Keratinocyte (primary cell): ENCODE results near the gene NKX6-1. TPM values are rescaled to one million over a fixed set of nuclear protein-coding genes. Genes with fewer than 3 reads are reported as not detected.

Experiments
- DNase-seq: peaks from one replicate; pipeline ENCODE4 v3.0.0-alpha.2; 2011; ENCODE audit warnings: low read depth, missing footprints, low spot score
- FAIRE-seq: peaks from 2 replicates; lab custom pipeline; 2011; peaks lifted over from hg19 to GRCh38; lab: Jason Lieb, UNC
- H2AFZ ChIP-seq: 2 replicates; pipeline ENCODE4 v1.6.0; 2012; ENCODE audit warnings: low read length, control low read depth, inconsistent platforms; ENCODE audit not compliant: control insufficient read depth
- H3K27ac ChIP-seq: 2 replicates; pipeline ENCODE4 v1.5.1; 2011; ENCODE audit warnings: low read length; ENCODE audit not compliant: control insufficient read depth, insufficient read depth
- H3K27me3 ChIP-seq: 3 replicates; pipeline ENCODE4 v1.6.0; 2011; ENCODE audit warnings: low read length; ENCODE audit not compliant: control insufficient read depth, insufficient read depth; ENCODE audit errors: extremely low read depth
- H3K36me3 ChIP-seq, 2 experiments: 2 replicates in 1 of 2; 3 replicates in 1 of 2; pipeline ENCODE4 v1.5.1; 2011; ENCODE audit warnings: low read length in 2 of 2, mild to moderate bottlenecking in 1 of 2; ENCODE audit not compliant: control insufficient read depth in 2 of 2, insufficient read depth in 2 of 2; ENCODE audit errors: extremely low read depth in 1 of 2
- H3K4me1 ChIP-seq: 3 replicates; pipeline ENCODE4 v1.5.1; 2011; ENCODE audit warnings: low read length; ENCODE audit not compliant: control insufficient read depth, insufficient read depth; ENCODE audit errors: extremely low read depth
- H3K4me2 ChIP-seq: 3 replicates; pipeline ENCODE4 v1.6.0; 2011; ENCODE audit warnings: low read depth, low read length; ENCODE audit not compliant: control insufficient read depth, insufficient read depth; ENCODE audit errors: extremely low read depth
- H3K4me3 ChIP-seq, 3 experiments: fragments of 200-600 bp in 1 of 3; sonication (generic) in 1 of 3; 2 replicates in 2 of 3; 3 replicates in 1 of 3; pipeline ENCODE4 v1.5.1; 2011 to 2016; ENCODE audit warnings: low read length in 3 of 3, mild to moderate bottlenecking in 3 of 3, control low read depth in 2 of 3, inconsistent platforms in 1 of 3, low read depth in 1 of 3, mixed read lengths in 1 of 3, mixed run types in 1 of 3, moderate library complexity in 1 of 3; ENCODE audit not compliant: control insufficient read depth in 2 of 3, insufficient read depth in 2 of 3; ENCODE audit errors: extremely low read depth in 1 of 3
- H3K79me2 ChIP-seq: 2 replicates; pipeline ENCODE4 v1.6.0; 2012; ENCODE audit warnings: low read length; ENCODE audit not compliant: control insufficient read depth, insufficient read depth
- H3K9ac ChIP-seq: 3 replicates; pipeline ENCODE4 v1.6.0; 2011; ENCODE audit warnings: low read length; ENCODE audit not compliant: control insufficient read depth, insufficient read depth; ENCODE audit errors: extremely low read depth
- H3K9me1 ChIP-seq: 3 replicates; pipeline ENCODE4 v1.6.0; 2011; ENCODE audit warnings: low read length; ENCODE audit not compliant: control insufficient read depth, insufficient read depth; ENCODE audit errors: extremely low read depth
- H3K9me3 ChIP-seq: 2 replicates; pipeline ENCODE4 v1.5.1; 2012; ENCODE audit warnings: low read depth, low read length; ENCODE audit not compliant: control insufficient read depth
- H4K20me1 ChIP-seq: 3 replicates; pipeline ENCODE4 v1.6.0; 2011; ENCODE audit warnings: low read length; ENCODE audit not compliant: control insufficient read depth, insufficient read depth; ENCODE audit errors: extremely low read depth
- EZH2 ChIP-seq: IDR thresholded peaks from one replicate; pipeline ENCODE4 v1.6.1; 2012; ENCODE audit warnings: inconsistent platforms, mild to moderate bottlenecking, low read length, moderate library complexity
- dilution Hi-C: fragments of 300-500 bp; cut with MboI; formaldehyde crosslinking; loops from one replicate; pipeline ENCODE4 v1.7.0; 2020; ENCODE audit warnings: low sequenced_read_pairs; ENCODE audit not compliant: extremely low pct_ligation_motif_present
- polyA plus RNA-seq, 5 experiments: library from polyadenylated mRNA; depleted of rRNA in 3 of 5; stranded (reverse) in 3 of 5; stranded (forward) in 1 of 5; unstranded in 1 of 5; fragments of >200 nt; gene quantifications; 1 replicate in 1 of 5; 2 replicates in 3 of 5; 3 replicates in 1 of 5; pipeline versions ENCODE4 v1.2.1 to v1.2.3, GENCODE V29; 2011 to 2012; ENCODE audit warnings: missing spikeins in 2 of 5, low read depth in 1 of 5, low replicate concordance in 1 of 5
- small RNA-seq, 3 experiments: library from RNA; depleted of rRNA; stranded (forward); fragments of <200 nt; gene quantifications; one replicate each; pipeline ENCODE3, GENCODE V24; 2012; ENCODE audit warnings: low read depth in 3 of 3, low replicate concordance in 1 of 3; ENCODE audit not compliant: insufficient read length in 3 of 3
- TF ChIP-seq, protein P1 (sequence below), 3 experiments: IDR thresholded peaks in 1 of 3; conservative IDR thresholded peaks in 1 of 3; optimal IDR thresholded peaks in 1 of 3; 2 replicates in 2 of 3; 3 replicates in 1 of 3; pipeline versions ENCODE3 to v1.5.1; 2011; ENCODE audit warnings: low read length in 3 of 3, mild to moderate bottlenecking in 3 of 3, moderate library complexity in 2 of 3, control low read depth in 1 of 3, inconsistent platforms in 1 of 3; ENCODE audit not compliant: insufficient read depth in 2 of 3; ENCODE audit errors: extremely low read depth in 1 of 3

Gene NKX6-1
- polyA plus RNA-seq, 1 donor (not counting 4 experiments of a cell fraction or from before 2014, with no cell fraction given): not detected

DNA sequence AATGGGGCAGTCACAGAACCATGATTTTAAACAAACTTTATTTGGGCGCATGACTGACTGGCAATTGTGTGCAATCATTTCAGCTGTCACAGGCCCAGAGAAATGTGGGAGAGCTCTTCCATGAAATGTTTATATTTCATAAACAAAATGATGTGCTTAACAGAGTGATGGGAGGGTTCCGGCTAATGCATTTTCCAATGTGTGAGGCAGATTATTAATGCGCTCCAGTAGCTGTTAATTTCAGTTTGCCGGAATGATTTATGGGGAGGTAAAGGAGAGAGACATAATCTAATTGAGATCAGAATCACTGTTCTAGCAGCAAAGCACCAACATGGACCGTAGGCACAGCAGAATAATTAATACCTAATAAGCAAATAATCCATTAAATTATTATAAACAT, 55.6 kb downstream of the NKX6-1 start:
- no peaks in the 10 kb centered on the region for H3K36me3 ChIP-seq
- H3K79me2 ChIP-seq: no peaks in the 10 kb centered on the region
- no peak overlapping the region for H3K27ac ChIP-seq
- no peaks in the 10 kb centered on the region for H3K9me1 ChIP-seq
- no peak overlapping the region for H3K4me3 ChIP-seq
- H3K9me3 ChIP-seq: no peaks in the 10 kb centered on the region
- dilution Hi-C loops: no loop called here
- DNase-seq (no peak), FAIRE-seq (no peak)
- TF ChIP-seq, protein P1, sequence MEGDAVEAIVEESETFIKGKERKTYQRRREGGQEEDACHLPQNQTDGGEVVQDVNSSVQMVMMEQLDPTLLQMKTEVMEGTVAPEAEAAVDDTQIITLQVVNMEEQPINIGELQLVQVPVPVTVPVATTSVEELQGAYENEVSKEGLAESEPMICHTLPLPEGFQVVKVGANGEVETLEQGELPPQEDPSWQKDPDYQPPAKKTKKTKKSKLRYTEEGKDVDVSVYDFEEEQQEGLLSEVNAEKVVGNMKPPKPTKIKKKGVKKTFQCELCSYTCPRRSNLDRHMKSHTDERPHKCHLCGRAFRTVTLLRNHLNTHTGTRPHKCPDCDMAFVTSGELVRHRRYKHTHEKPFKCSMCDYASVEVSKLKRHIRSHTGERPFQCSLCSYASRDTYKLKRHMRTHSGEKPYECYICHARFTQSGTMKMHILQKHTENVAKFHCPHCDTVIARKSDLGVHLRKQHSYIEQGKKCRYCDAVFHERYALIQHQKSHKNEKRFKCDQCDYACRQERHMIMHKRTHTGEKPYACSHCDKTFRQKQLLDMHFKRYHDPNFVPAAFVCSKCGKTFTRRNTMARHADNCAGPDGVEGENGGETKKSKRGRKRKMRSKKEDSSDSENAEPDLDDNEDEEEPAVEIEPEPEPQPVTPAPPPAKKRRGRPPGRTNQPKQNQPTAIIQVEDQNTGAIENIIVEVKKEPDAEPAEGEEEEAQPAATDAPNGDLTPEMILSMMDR (optimal IDR thresholded peaks at IDR 0.05 in 1 of 3, IDR thresholded peaks at IDR 0.05 in 1 of 3, conservative IDR thresholded peaks at IDR 0.05 in 1 of 3; ENCODE audit: extremely low read depth in 1 of 3, insufficient read depth in 2 of 3, low read length in 3 of 3): no peak
- no peak for TF ChIP-seq EZH2
- no peaks in the 10 kb centered on the region for H3K27me3 ChIP-seq
- no peak overlapping the region for H3K9ac ChIP-seq
- H2AFZ ChIP-seq: no peak overlapping the region
- H4K20me1 ChIP-seq: no peaks in the 10 kb centered on the region
- H3K4me2 ChIP-seq: no peak overlapping the region
- peaks cover 2% of the 10 kb centered on the region for H3K4me1 ChIP-seq

DNA sequence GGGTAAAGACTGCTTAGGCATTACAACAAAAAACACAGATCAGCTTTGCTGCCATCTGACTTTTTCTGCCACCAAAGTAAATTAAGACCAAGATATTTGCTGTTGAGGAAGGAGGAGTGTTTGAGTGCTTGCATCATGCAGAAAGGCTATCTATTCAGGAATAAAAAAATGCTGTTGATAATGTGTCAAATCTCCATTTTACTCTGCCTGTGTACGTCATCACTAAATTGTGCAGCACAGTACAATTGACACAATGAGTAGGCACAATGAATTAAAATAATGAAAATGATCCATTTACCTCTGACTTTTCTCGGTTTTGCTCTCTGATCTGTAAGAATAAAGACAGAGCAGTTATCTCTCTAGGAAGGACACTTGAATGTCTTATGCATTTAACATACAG, 56.3 kb downstream of the NKX6-1 start:
- no peak overlapping the region for H3K9ac ChIP-seq
- H3K9me1 ChIP-seq: no peaks in the 10 kb centered on the region
- no peak overlapping the region for H2AFZ ChIP-seq
- dilution Hi-C loops: no loop called here
- H3K4me3 ChIP-seq: no peak overlapping the region
- no peaks in the 10 kb centered on the region for H3K9me3 ChIP-seq
- no peak for DNase-seq
- no peak overlapping the region for H3K27ac ChIP-seq
- H3K4me1 ChIP-seq: peaks cover 2% of the 10 kb centered on the region
- H3K79me2 ChIP-seq: no peaks in the 10 kb centered on the region
- no peaks in the 10 kb centered on the region for H3K27me3 ChIP-seq
- H3K4me2 ChIP-seq: no peak overlapping the region
- TF ChIP-seq EZH2: no peak
- TF ChIP-seq, protein P1 (optimal IDR thresholded peaks at IDR 0.05 in 1 of 3, IDR thresholded peaks at IDR 0.05 in 1 of 3, conservative IDR thresholded peaks at IDR 0.05 in 1 of 3; ENCODE audit: extremely low read depth in 1 of 3, insufficient read depth in 2 of 3, low read length in 3 of 3): no peak
- no peaks in the 10 kb centered on the region for H4K20me1 ChIP-seq
- no peaks in the 10 kb centered on the region for H3K36me3 ChIP-seq
- FAIRE-seq: no peak

Small RNA genes within 50 kb of the gene (small RNA-seq; reads per million reads assigned to genes)
- gene RPL3P13: 0 reads per million in 3 experiments

Other genes starting within 250 kb of the NKX6-1 start
- gene CDS1, start 83.8 kb upstream of the NKX6-1 start, polyA plus RNA-seq: 14.1 to 21.7 TPM (median 19.9 TPM) in 3 replicates